Upper lobe of right lung (tissue), 1 donor: Measurements from ENCODE around the gene LONRF3. TPM values are rescaled to one million over a fixed set of nuclear protein-coding genes. Genes with fewer than 3 reads are reported as not detected.

Source experiments
- ATAC-seq: fragments of 200-7000 bp; cut with Tn5 transposase; one replicate; pipeline ENCODE4 v1.9.1; 2020; ENCODE audit warnings: mild to moderate bottlenecking, moderate library complexity
- DNase-seq: peaks from one replicate; pipeline ENCODE4 v3.0.0-alpha.2; 2020
- H3K27ac ChIP-seq: fragments of 200-600 bp; one replicate; pipeline ENCODE4 v1.8.0; 2022
- H3K27me3 ChIP-seq: fragments of 200-600 bp; one replicate; pipeline ENCODE4 v1.8.0; 2022; ENCODE audit warnings: mild to moderate bottlenecking
- H3K36me3 ChIP-seq: fragments of 200-600 bp; one replicate; pipeline ENCODE4 v1.8.0; 2022
- H3K4me1 ChIP-seq: fragments of 200-600 bp; one replicate; pipeline ENCODE4 v1.8.0; 2022
- H3K4me3 ChIP-seq: fragments of 200-600 bp; one replicate; pipeline ENCODE4 v1.8.0; 2022; ENCODE audit warnings: mild to moderate bottlenecking
- H3K9me3 ChIP-seq: fragments of 200-600 bp; one replicate; pipeline ENCODE4 v1.8.0; 2022
- intact Hi-C: fragments of 100-400 bp; cut with DNase I; formaldehyde crosslinking; loops from one replicate; pipeline ENCODE4 v1.11.0; 2022
- total RNA-seq: library from RNA; stranded (reverse); fragmentation: NEBNext Ultra II Directional; extraction: Animal tissue kit (Norgen Biotek cat#: 25700); gene quantifications from one replicate; pipeline ENCODE4 v1.2.1, GENCODE V29; 2021
- TF ChIP-seq, protein P1 (sequence below): fragments of 200-600 bp; IDR thresholded peaks from one replicate; pipeline ENCODE4 v1.8.0; 2022; ENCODE audit warnings: antibody characterized with exemption
- donor health status: DM: no; HTN: yes; CAD: no; lungs with severe emphysema.

Gene LONRF3
- total RNA-seq, 1 donor from 2014 or later = 24.4 TPM

GRCh38 chrX:118976599-118977340, 2.4 kb downstream of the LONRF3 start:
- TF ChIP-seq, protein P1, sequence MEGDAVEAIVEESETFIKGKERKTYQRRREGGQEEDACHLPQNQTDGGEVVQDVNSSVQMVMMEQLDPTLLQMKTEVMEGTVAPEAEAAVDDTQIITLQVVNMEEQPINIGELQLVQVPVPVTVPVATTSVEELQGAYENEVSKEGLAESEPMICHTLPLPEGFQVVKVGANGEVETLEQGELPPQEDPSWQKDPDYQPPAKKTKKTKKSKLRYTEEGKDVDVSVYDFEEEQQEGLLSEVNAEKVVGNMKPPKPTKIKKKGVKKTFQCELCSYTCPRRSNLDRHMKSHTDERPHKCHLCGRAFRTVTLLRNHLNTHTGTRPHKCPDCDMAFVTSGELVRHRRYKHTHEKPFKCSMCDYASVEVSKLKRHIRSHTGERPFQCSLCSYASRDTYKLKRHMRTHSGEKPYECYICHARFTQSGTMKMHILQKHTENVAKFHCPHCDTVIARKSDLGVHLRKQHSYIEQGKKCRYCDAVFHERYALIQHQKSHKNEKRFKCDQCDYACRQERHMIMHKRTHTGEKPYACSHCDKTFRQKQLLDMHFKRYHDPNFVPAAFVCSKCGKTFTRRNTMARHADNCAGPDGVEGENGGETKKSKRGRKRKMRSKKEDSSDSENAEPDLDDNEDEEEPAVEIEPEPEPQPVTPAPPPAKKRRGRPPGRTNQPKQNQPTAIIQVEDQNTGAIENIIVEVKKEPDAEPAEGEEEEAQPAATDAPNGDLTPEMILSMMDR = no peak
- peak; percentile 85 for DNase-seq
- Histone ChIP-seq H3K4me1 (no peaks in the 10 kb centered on the region), H3K9me3 (no peaks in the 10 kb centered on the region), H3K27ac (peak overlapping the region; percentile 83), H3K36me3 (no peaks in the 10 kb centered on the region), H3K4me3 (peak overlapping the region; percentile 64), H3K27me3 (no peaks in the 10 kb centered on the region)
- ATAC-seq = peak; percentile 56
- intact Hi-C loops = no loop called here

GRCh38 chrX:118977424-118977823, 3.0 kb downstream of the LONRF3 start:
- TF ChIP-seq, protein P1 = no peak
- peak overlapping the region; percentile 64 for H3K4me3 ChIP-seq
- no peaks in the 10 kb centered on the region for H3K9me3 ChIP-seq
- DNase-seq = no peak
- no peak overlapping the region for H3K27ac ChIP-seq
- intact Hi-C loops = no loop called here
- no peaks in the 10 kb centered on the region for H3K27me3 ChIP-seq
- no peaks in the 10 kb centered on the region for H3K36me3 ChIP-seq
- no peak for ATAC-seq
- no peaks in the 10 kb centered on the region for H3K4me1 ChIP-seq

DNA sequence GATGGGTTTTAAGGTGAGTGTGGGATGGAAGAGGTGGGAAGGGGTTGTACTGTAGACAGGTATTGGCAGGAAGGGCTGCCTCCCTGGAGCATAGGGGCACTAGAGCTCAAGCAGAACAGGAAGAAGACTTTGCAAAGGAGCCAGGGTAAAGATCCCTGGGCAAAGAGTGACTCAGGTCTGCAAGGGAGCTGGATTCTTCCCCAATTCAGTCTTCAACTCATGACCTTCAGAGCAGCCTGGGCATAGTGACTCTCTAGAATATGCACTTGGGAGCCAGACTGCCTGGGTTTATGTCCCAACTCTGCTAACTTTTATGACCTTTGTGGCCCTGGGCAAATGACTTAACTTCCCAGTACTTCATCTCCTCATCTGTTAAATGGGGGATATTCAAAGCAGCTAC, 4.0 kb downstream of the LONRF3 start:
- Histone ChIP-seq H3K27me3 (no peaks in the 10 kb centered on the region), H3K4me1 (no peaks in the 10 kb centered on the region), H3K36me3 (no peaks in the 10 kb centered on the region), H3K9me3 (no peaks in the 10 kb centered on the region), H3K27ac (no peak overlapping the region), H3K4me3 (no peak overlapping the region)
- TF ChIP-seq, protein P1 = no peak
- no peak for ATAC-seq
- DNase-seq = no peak
- intact Hi-C loops = no loop called here

DNA sequence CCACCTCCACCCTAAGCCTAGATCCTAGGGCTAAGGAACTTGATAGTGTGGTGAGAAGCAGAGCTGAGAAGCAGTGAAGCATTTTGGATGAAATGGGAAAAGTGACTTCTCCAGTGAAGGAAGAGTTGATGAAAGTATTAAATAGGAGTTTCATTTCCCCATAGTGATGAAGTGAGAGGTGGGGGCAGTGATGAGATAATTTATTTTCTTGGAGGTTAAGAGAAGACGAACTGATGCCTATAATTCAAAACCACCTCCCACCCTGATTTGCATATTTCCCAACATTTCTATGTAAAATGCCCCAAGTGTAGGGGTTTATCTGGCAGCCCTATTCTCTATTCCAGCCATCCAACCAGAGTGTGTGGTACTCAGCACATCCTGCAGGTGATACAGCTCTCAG, 6.3 kb downstream of the LONRF3 start:
- H3K4me1 ChIP-seq = no peaks in the 10 kb centered on the region
- TF ChIP-seq, protein P1 = no peak
- H3K27ac ChIP-seq = no peak overlapping the region
- H3K4me3 ChIP-seq = no peak overlapping the region
- no peak for ATAC-seq
- DNase-seq = no peak
- no peaks in the 10 kb centered on the region for H3K36me3 ChIP-seq
- intact Hi-C loops = no loop called here
- no peaks in the 10 kb centered on the region for H3K27me3 ChIP-seq
- H3K9me3 ChIP-seq = no peaks in the 10 kb centered on the region

DNA sequence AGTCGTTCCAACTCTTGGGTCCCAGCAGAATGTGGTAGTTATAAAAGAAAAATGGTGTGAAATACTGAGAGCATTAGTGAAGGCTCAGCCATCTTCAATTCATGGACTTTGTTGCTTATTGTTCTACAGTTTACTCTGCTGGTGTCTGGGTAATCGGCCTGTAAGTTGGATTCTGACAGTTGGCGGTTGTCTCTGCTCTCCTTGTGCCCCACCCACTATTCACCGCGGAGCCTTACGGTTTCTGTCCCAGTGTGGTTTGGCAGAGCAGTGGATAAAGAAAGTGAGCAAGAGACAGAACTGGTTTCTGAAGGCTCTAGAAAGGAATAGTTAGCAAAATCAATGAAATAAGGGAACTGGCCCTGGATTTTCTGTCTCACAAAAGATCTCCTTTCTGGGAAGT, 9.1 kb downstream of the LONRF3 start:
- Histone ChIP-seq H3K27ac (no peak overlapping the region), H3K4me1 (no peaks in the 10 kb centered on the region), H3K36me3 (no peaks in the 10 kb centered on the region), H3K4me3 (no peak overlapping the region), H3K27me3 (no peaks in the 10 kb centered on the region), H3K9me3 (no peaks in the 10 kb centered on the region)
- TF ChIP-seq, protein P1 = no peak
- intact Hi-C loops = no loop called here
- no peak for ATAC-seq
- DNase-seq = no peak
